HCT116 (cell line): ENCODE data around the gene B4GALNT3. TPM values are rescaled to one million over a fixed set of nuclear protein-coding genes. Genes with fewer than 3 reads are reported as not detected.

Experiments used
- ATAC-seq: fragments of 200-7000 bp; cut with Tn5 transposase; 2 replicates; pipeline ENCODE4 v1.9.1; 2020; ENCODE audit warnings: mild to moderate bottlenecking, moderate library complexity
- BruUV-seq: library from RNA; stranded (reverse); fragments of 400-500 nt; replicated peaks from 2 replicates; lab custom pipeline; 2021; lab: Mats Ljungman, UMichigan
- CTCF ChIA-PET: fragments of 300-600 bp; sonication (Branson Sonifier 250); formaldehyde crosslinking; loops from one replicate; lab custom pipeline; 2021; ENCODE audit warnings: antibody characterized with exemption; lab: Charles Lee
- POLR2A ChIA-PET: fragments of 300-600, 350-600 bp; sonication (Branson Sonifier 250); formaldehyde crosslinking; loops from one replicate; lab custom pipeline; 2021; ENCODE audit warnings: antibody characterized with exemption; lab: Charles Lee
- RAD21 ChIA-PET, 2 experiments: fragments of 300-600 bp; sonication (Branson Sonifier 250); formaldehyde crosslinking; loops; one replicate each; lab custom pipeline; 2023; ENCODE audit warnings: low total read pairs in 2 of 2; ENCODE audit not compliant: uncharacterized antibody in 2 of 2, unreplicated experiment in 2 of 2, low non-redundant PET in 1 of 2; lab: Charles Lee
- DNase-seq: peaks from one replicate; pipeline ENCODE4 v3.0.0-alpha.2; 2010; ENCODE audit warnings: low read depth, low spot score
- H2AFZ ChIP-seq: fragments of 200-600 bp; shearing (Covaris generic), sonication (generic); 2 replicates; pipeline ENCODE4 v1.6.1; 2017; ENCODE audit warnings: low read depth, mixed run types, mixed read lengths, antibody characterized with exemption, low read length; ENCODE audit not compliant: poor library complexity, severe bottlenecking
- H3K27ac ChIP-seq: 2 replicates; pipeline ENCODE4 v1.5.1; 2012; ENCODE audit warnings: low read depth, low read length
- H3K27me3 ChIP-seq: fragments of 200-600 bp; sonication (generic); 2 replicates; pipeline ENCODE4 v1.6.1; 2016; ENCODE audit warnings: mixed run types, low read length, mixed read lengths; ENCODE audit not compliant: insufficient read depth
- H3K36me3 ChIP-seq, 2 experiments: fragments of 200-500 bp in 1 of 2; fragments of 200-600 bp in 1 of 2; sonication (Bioruptor generic) in 1 of 2; sonication (generic) in 1 of 2; 2 replicates each; pipeline versions ENCODE4 v1.5.1 to v1.6.1; 2014 to 2016; ENCODE audit warnings: low read length in 2 of 2, inconsistent platforms in 1 of 2, mixed read lengths in 1 of 2, mixed run types in 1 of 2; ENCODE audit not compliant: insufficient read depth in 2 of 2, control insufficient read depth in 1 of 2
- H3K4me1 ChIP-seq, 2 experiments: fragments of 200-600 bp in 1 of 2; sonication (generic) in 1 of 2; 2 replicates each; pipeline versions ENCODE4 v1.5.1 to v1.6.1; 2012 to 2017; ENCODE audit warnings: low read length in 2 of 2, inconsistent platforms in 1 of 2, mild to moderate bottlenecking in 1 of 2, mixed read lengths in 1 of 2, mixed run types in 1 of 2, moderate library complexity in 1 of 2; ENCODE audit not compliant: insufficient read depth in 2 of 2, control insufficient read depth in 1 of 2
- H3K4me2 ChIP-seq: fragments of 200-600 bp; sonication (generic); 2 replicates; pipeline ENCODE4 v1.6.1; 2017; ENCODE audit warnings: mixed run types, low read length, mixed read lengths
- H3K4me3 ChIP-seq, 2 experiments: fragments of 200-600 bp in 1 of 2; sonication (generic) in 1 of 2; replicated peaks in 1 of 2; 2 replicates each; pipeline ENCODE4 v1.5.1; 2011 to 2016; ENCODE audit warnings: low read length in 2 of 2, control low read depth in 1 of 2, low read depth in 1 of 2, mild to moderate bottlenecking in 1 of 2, mixed read lengths in 1 of 2, mixed run types in 1 of 2
- H3K79me2 ChIP-seq: fragments of 200-600 bp; sonication (generic); 2 replicates; pipeline ENCODE4 v1.6.1; 2017; ENCODE audit warnings: mild to moderate bottlenecking, mixed run types, low read length, moderate library complexity, mixed read lengths; ENCODE audit not compliant: insufficient read depth
- H3K9ac ChIP-seq: fragments of 200-600 bp; sonication (generic); 2 replicates; pipeline ENCODE4 v1.6.1; 2016; ENCODE audit warnings: low read length, mixed read lengths
- H3K9me2 ChIP-seq: fragments of 200-600 bp; sonication (generic), shearing (Covaris generic); 2 replicates; pipeline ENCODE4 v1.6.1; 2017; ENCODE audit warnings: mixed run types, mild to moderate bottlenecking, moderate library complexity; ENCODE audit not compliant: insufficient read depth
- H3K9me3 ChIP-seq, 2 experiments: fragments of 200-500 bp in 1 of 2; fragments of 200-600 bp in 1 of 2; sonication (Bioruptor generic) in 1 of 2; sonication (generic) in 1 of 2; 2 replicates each; pipeline ENCODE4 v1.6.1; 2014 to 2017; ENCODE audit warnings: low read length in 2 of 2, mixed read lengths in 2 of 2, inconsistent platforms in 1 of 2, low read depth in 1 of 2, mild to moderate bottlenecking in 1 of 2, mixed run types in 1 of 2, moderate library complexity in 1 of 2; ENCODE audit not compliant: control insufficient read depth in 1 of 2, insufficient read depth in 1 of 2
- H4K20me1 ChIP-seq: fragments of 200-600 bp; sonication (generic), shearing (Covaris generic); 2 replicates; pipeline ENCODE4 v1.6.1; 2017; ENCODE audit warnings: mixed run types, mild to moderate bottlenecking, moderate library complexity; ENCODE audit not compliant: insufficient read depth
- SP1 ChIP-seq: IDR thresholded peaks from 2 replicates; pipeline ENCODE4 v1.6.1; 2012; ENCODE audit warnings: low read depth
- intact Hi-C: fragments of 100-400 bp; cut with micrococcal nuclease; formaldehyde crosslinking; loops from 2 replicates; pipeline ENCODE4 v1.10.0; 2022
- total RNA-seq: library from RNA; stranded (reverse); gene quantifications from one replicate; pipeline ENCODE4 v1.2.1, GENCODE V29; 2021; ENCODE audit not compliant: unreplicated experiment
- TF ChIP-seq, protein P1 (sequence below): IDR thresholded peaks from 2 replicates; pipeline ENCODE4 v1.6.1; 2012; ENCODE audit warnings: low read depth

B4GALNT3 gene
- total RNA-seq, 1 experiment from 2014 or later = 18.2 TPM

DNA sequence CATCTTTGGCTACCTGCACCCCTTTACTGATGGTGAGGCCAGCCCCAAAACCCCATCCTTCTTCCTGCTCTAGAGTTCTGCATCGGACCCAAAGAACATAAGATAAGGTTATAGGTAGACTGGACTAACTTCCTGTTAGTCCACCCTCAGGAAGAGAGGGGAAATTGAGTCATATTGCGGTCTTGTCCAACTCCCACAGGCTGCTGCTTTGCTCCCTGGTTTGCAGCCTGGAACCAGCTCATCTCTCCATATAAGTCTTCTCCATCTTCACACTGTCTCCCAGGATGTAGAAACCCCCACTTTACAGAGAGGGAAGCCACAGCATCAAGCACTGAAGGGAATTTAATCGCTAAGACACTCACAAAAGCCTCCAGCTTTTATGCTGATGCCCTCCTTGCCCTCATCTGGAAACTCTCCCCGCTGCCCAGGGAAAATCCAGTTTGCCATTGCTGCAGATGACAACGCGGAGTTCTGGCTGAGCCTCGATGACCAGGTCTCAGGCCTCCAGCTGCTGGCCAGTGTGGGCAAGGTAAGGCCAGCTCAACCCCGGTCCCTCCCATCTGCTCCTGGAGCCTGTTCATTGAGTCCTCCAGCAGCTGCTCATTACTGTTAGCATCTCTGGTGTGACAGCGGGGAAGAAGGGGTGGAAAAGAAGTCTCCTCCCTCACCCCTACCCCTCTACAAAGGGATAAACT lies 85.3 kb downstream of the B4GALNT3 start:
- intact Hi-C loops = no loop called here

More for the DNA sequence above, 85.3 kb downstream of the B4GALNT3 start:
- Histone ChIP-seq H3K4me3 (no peak overlapping the region), H3K27me3 (no peaks in the 10 kb centered on the region), H3K27ac (no peak overlapping the region), H2AFZ (no peak overlapping the region), H4K20me1 (no peaks in the 10 kb centered on the region), H3K9ac (no peak overlapping the region), H3K79me2 (no peaks in the 10 kb centered on the region), H3K4me2 (no peak overlapping the region), H3K36me3 (no peaks in the 10 kb centered on the region), H3K9me2 (no peaks in the 10 kb centered on the region), H3K9me3 (no peaks in the 10 kb centered on the region), H3K4me1 (peaks cover 0 to 4% of the 10 kb centered on the region in 2 experiments; a peak in 1 of 4 replicates)
- no TSS peak for BruUV-seq
- ChIA-PET RAD21 (interaction anchor here in 1 of 2 experiments (1.2 kb wide), 1 partner anchor 102 kb away, joined by 3 read pairs; no protein-coding TSS in a partner anchor), POLR2A (no interaction called here), CTCF (interaction anchor here (2.4 kb wide), 1 partner anchor 103 kb away, joined by 14 read pairs; no protein-coding TSS in a partner anchor)
- ATAC-seq = no peak
- TF ChIP-seq, protein P1, sequence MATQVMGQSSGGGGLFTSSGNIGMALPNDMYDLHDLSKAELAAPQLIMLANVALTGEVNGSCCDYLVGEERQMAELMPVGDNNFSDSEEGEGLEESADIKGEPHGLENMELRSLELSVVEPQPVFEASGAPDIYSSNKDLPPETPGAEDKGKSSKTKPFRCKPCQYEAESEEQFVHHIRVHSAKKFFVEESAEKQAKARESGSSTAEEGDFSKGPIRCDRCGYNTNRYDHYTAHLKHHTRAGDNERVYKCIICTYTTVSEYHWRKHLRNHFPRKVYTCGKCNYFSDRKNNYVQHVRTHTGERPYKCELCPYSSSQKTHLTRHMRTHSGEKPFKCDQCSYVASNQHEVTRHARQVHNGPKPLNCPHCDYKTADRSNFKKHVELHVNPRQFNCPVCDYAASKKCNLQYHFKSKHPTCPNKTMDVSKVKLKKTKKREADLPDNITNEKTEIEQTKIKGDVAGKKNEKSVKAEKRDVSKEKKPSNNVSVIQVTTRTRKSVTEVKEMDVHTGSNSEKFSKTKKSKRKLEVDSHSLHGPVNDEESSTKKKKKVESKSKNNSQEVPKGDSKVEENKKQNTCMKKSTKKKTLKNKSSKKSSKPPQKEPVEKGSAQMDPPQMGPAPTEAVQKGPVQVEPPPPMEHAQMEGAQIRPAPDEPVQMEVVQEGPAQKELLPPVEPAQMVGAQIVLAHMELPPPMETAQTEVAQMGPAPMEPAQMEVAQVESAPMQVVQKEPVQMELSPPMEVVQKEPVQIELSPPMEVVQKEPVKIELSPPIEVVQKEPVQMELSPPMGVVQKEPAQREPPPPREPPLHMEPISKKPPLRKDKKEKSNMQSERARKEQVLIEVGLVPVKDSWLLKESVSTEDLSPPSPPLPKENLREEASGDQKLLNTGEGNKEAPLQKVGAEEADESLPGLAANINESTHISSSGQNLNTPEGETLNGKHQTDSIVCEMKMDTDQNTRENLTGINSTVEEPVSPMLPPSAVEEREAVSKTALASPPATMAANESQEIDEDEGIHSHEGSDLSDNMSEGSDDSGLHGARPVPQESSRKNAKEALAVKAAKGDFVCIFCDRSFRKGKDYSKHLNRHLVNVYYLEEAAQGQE = no peak
- no peak for TF ChIP-seq SP1
- TF ChIP-seq, all 23 proteins: peak for 0
- DNase-seq = no peak
